ENCODE results near the gene NLGN4X. TPM values are rescaled to one million over a fixed set of nuclear protein-coding genes. Genes with fewer than 3 reads are reported as not detected.

NLGN4X gene
- total RNA-seq, 4 donors from 2014 or later, result 0.22 to 3.8 (median 1.6) TPM

GRCh38 chrX:6129195-6129594, 99.5 kb downstream of the NLGN4X start:
- TF ChIP-seq CTCF (IDR thresholded peaks at IDR 0.05; ENCODE audit: low read depth), result no peak

DNA sequence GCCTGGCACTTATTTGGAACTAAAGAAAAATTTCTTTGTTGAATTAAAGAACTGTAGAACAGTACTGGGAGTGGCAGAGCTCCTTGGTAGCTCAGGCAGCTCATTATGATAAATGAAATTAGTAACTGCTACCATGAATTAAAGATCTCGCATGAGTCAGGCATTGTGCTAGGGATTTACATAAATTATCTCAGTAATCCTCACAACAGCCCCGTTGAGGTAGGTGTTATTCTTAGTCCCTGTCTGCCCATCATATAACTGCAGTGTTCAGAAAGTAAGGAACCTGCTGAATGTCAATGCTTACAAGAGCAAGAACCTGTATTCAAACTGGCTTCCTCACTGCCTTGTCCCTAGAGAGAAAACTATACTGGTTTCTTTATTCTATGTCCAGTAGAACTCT, 108.3 kb downstream of the NLGN4X start:
- TF ChIP-seq CTCF (IDR thresholded peaks at IDR 0.05; ENCODE audit: low read depth), result no peak

DNA sequence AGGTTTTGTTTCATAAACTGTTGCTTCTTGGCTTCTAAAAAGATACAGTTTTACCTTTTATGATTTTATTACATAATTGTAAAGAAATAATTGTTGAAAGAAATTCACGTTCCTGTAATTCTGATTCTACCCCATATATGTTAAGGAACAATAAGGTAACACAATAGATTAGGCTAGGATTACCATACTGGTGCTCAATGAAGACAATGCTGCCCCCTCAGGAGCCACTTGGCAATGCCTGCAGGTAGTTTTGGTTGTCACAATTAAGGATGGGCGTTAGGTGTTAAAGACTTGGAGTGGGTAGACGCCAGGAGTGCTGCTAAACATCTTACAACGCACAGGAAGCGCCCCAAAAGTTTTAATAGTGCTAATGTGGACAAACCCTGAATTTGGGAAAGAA, 133.2 kb downstream of the NLGN4X start:
- no peak for TF ChIP-seq CTCF (IDR thresholded peaks at IDR 0.05; ENCODE audit: low read depth)

GRCh38 chrX:6074532-6074931, 154.1 kb downstream of the NLGN4X start:
- TF ChIP-seq CTCF (IDR thresholded peaks at IDR 0.05; ENCODE audit: low read depth), result no peak

- no peak for TF ChIP-seq CTCF (IDR thresholded peaks at IDR 0.05; ENCODE audit: low read depth)
Observed at GRCh38 chrX:6071731-6072130, 156.9 kb downstream of the NLGN4X start.

GRCh38 chrX:6067600-6067999, 161.1 kb downstream of the NLGN4X start:
- TF ChIP-seq CTCF (IDR thresholded peaks at IDR 0.05; ENCODE audit: low read depth), result no peak

DNA sequence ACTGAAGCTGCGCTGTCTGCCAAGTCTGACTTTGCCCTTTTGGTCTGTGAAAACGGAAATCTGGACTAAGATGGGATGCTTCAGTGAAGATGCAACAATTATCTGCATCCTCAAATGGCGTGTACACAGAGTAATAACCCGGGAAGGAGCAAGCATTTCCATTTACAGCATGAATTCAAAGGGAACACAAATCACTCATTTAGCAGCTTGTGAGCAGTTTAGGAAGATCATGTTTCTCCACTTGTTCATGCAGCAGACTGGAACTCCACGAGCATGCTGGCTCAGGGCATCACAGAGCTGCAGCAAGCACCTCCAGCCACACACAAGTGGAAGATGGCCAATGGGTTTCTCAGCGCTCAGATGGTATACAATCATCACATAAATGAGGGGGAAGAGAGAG, 175.5 kb downstream of the NLGN4X start:
- TF ChIP-seq CTCF (IDR thresholded peaks at IDR 0.05; ENCODE audit: low read depth), result no peak

All from subcutaneous adipose tissue (tissue), 4 donors.